ENCODE measurements around the gene XPNPEP1. TPM values are rescaled to one million over a fixed set of nuclear protein-coding genes. Genes with fewer than 3 reads are reported as not detected.

The XPNPEP1 gene
- polyA plus RNA-seq, 1 donor from 2014 or later: 96.3 TPM

DNA sequence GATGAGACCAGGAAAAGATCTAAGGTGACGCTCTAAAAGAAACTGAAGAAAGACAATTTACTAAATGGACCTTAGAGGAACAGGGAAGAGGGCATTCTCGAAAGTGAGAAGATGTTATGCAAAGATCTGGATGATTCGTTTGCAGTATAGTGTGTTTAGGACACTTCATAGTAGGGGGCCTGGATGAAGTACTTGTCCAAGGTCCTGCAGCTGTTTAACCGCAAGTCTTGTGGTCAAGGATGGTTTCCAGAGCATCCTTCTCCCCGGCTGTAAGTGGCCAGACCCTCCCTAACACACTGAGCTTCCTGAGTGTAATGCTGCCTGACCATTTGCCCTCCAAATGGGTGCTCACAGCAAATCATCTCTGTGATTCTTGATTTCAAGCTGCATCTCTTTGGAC lies 101.6 kb downstream of the XPNPEP1 start:
- Histone ChIP-seq H3K36me3 (ENCODE audit: insufficient read depth, low read length) (no peaks in the 10 kb centered on the region), H3K4me3 (ENCODE audit: low read length) (no peak overlapping the region), H3K9ac (ENCODE audit: low read length) (no peak overlapping the region), H3K4me2 (ENCODE audit: low read length) (no peak overlapping the region), H3K27me3 (ENCODE audit: insufficient read depth, low read depth, low read length) (no peaks in the 10 kb centered on the region), H4K20me1 (ENCODE audit: insufficient read depth) (no peaks in the 10 kb centered on the region), H2AFZ (ENCODE audit: low read depth, low read length) (no peak overlapping the region), H3F3A (ENCODE audit: insufficient read depth, low read length, poor library complexity, severe bottlenecking) (no peaks in the 10 kb centered on the region), H3K79me2 (replicated peaks; ENCODE audit: insufficient read depth, low read length) (no peaks in the 10 kb centered on the region), H3K9me3 (ENCODE audit: low read length) (no peaks in the 10 kb centered on the region), H3K9me2 (ENCODE audit: insufficient read depth, low read length) (no peaks in the 10 kb centered on the region), H3K27ac (ENCODE audit: low read length) (no peak overlapping the region)
- TF ChIP-seq, protein P1, sequence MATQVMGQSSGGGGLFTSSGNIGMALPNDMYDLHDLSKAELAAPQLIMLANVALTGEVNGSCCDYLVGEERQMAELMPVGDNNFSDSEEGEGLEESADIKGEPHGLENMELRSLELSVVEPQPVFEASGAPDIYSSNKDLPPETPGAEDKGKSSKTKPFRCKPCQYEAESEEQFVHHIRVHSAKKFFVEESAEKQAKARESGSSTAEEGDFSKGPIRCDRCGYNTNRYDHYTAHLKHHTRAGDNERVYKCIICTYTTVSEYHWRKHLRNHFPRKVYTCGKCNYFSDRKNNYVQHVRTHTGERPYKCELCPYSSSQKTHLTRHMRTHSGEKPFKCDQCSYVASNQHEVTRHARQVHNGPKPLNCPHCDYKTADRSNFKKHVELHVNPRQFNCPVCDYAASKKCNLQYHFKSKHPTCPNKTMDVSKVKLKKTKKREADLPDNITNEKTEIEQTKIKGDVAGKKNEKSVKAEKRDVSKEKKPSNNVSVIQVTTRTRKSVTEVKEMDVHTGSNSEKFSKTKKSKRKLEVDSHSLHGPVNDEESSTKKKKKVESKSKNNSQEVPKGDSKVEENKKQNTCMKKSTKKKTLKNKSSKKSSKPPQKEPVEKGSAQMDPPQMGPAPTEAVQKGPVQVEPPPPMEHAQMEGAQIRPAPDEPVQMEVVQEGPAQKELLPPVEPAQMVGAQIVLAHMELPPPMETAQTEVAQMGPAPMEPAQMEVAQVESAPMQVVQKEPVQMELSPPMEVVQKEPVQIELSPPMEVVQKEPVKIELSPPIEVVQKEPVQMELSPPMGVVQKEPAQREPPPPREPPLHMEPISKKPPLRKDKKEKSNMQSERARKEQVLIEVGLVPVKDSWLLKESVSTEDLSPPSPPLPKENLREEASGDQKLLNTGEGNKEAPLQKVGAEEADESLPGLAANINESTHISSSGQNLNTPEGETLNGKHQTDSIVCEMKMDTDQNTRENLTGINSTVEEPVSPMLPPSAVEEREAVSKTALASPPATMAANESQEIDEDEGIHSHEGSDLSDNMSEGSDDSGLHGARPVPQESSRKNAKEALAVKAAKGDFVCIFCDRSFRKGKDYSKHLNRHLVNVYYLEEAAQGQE (IDR thresholded peaks at IDR 0.05; ENCODE audit: borderline replicate concordance): no peak
- TF ChIP-seq MXI1 (conservative IDR thresholded peaks at IDR 0.05; ENCODE audit: poor library complexity, severe bottlenecking) (no peak), EP300 (conservative IDR thresholded peaks at IDR 0.05; ENCODE audit: poor library complexity, severe bottlenecking) (no peak), RAD21 (conservative IDR thresholded peaks at IDR 0.05) (no peak), TAF1 (IDR thresholded peaks at IDR 0.05; ENCODE audit: low read depth) (no peak), CTCF (IDR thresholded peaks at IDR 0.05; ENCODE audit: poor library complexity, severe bottlenecking) (no peak)

- Histone ChIP-seq H3K27ac (ENCODE audit: low read length) (no peak overlapping the region), H2AFZ (ENCODE audit: low read depth, low read length) (no peak overlapping the region), H3K79me2 (replicated peaks; ENCODE audit: insufficient read depth, low read length) (no peaks in the 10 kb centered on the region), H3K4me3 (ENCODE audit: low read length) (no peak overlapping the region), H4K20me1 (ENCODE audit: insufficient read depth) (no peaks in the 10 kb centered on the region), H3F3A (ENCODE audit: insufficient read depth, low read length, poor library complexity, severe bottlenecking) (no peaks in the 10 kb centered on the region), H3K9ac (ENCODE audit: low read length) (no peak overlapping the region), H3K9me2 (ENCODE audit: insufficient read depth, low read length) (no peaks in the 10 kb centered on the region), H3K9me3 (ENCODE audit: low read length) (no peaks in the 10 kb centered on the region), H3K36me3 (ENCODE audit: insufficient read depth, low read length) (no peaks in the 10 kb centered on the region), H3K27me3 (ENCODE audit: insufficient read depth, low read depth, low read length) (no peaks in the 10 kb centered on the region), H3K4me2 (ENCODE audit: low read length) (no peak overlapping the region)
- TF ChIP-seq, protein P1 (IDR thresholded peaks at IDR 0.05; ENCODE audit: borderline replicate concordance): no peak
- no peak for TF ChIP-seq CTCF (IDR thresholded peaks at IDR 0.05; ENCODE audit: poor library complexity, severe bottlenecking)
- no peak for TF ChIP-seq TAF1 (IDR thresholded peaks at IDR 0.05; ENCODE audit: low read depth)
- TF ChIP-seq POLR2AphosphoS5 (IDR thresholded peaks at IDR 0.05): no peak
- no peak for TF ChIP-seq RAD21 (conservative IDR thresholded peaks at IDR 0.05)
- TF ChIP-seq SMC3 (conservative IDR thresholded peaks at IDR 0.05; ENCODE audit: poor library complexity): no peak
- TF ChIP-seq EZH2 (IDR thresholded peaks at IDR 0.05; ENCODE audit: borderline replicate concordance, insufficient read depth, low read length, poor library complexity, severe bottlenecking): no peak
- no peak for TF ChIP-seq MXI1 (conservative IDR thresholded peaks at IDR 0.05; ENCODE audit: poor library complexity, severe bottlenecking)
- no peak for TF ChIP-seq EP300 (conservative IDR thresholded peaks at IDR 0.05; ENCODE audit: poor library complexity, severe bottlenecking)
Observed at GRCh38 chr10:109820620-109821405, 102.5 kb downstream of the XPNPEP1 start.

Data from neural cell (in vitro differentiated cells).